ENCODE measurements around the gene CTDSP1.

Gene CTDSP1

DNA sequence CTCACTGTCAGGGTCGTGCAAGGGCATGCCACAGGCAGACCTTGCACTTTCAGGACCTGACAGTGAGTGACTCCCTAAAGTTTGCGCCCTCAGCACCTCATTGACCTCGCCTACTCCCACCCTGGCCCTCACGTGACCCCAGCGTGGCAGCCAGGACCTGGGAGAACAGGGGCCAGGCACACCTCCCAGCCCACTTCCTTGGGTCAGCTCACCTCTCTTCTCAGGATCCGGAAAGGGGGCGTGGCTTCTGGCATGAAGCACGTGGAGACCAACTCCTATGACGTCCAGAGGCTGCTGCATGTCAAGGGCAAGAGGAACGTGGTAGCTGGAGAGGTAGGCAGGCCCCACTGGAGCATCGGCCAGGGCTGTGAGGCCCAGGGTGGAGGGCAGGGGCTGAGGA is 28.1 kb downstream of the CTDSP1 start:
- DNase-seq: no peak

- DNase-seq: no peak
Measured at GRCh38 chr2:218428846-218429558, 29.3 kb downstream of the CTDSP1 start.

GRCh38 chr2:218429911-218430692 is 30.4 kb downstream of the CTDSP1 start:
- DNase-seq: no peak

DNA sequence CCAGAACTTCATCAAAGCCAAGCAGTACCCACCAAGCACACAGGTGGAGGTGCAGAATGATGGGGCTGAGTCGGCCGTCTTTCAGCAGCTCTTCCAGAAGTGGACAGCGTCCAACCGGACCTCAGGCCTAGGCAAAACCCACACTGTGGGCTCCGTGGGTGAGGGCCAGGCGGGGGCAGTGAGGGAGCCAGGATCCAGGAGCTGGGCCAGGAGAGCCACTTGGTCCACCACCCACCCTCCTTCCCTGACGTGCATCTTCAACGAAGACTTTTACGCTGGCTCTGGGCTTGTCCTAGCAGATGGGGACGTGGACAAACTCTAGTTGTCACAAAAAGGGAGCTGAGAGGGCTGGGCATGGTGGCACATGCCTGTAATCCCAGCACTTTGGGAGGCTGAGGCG is 31.1 kb downstream of the CTDSP1 start:
- no peak for DNase-seq

- DNase-seq: no peak
Measured at GRCh38 chr2:218431878-218432277, 32.2 kb downstream of the CTDSP1 start.

DNA sequence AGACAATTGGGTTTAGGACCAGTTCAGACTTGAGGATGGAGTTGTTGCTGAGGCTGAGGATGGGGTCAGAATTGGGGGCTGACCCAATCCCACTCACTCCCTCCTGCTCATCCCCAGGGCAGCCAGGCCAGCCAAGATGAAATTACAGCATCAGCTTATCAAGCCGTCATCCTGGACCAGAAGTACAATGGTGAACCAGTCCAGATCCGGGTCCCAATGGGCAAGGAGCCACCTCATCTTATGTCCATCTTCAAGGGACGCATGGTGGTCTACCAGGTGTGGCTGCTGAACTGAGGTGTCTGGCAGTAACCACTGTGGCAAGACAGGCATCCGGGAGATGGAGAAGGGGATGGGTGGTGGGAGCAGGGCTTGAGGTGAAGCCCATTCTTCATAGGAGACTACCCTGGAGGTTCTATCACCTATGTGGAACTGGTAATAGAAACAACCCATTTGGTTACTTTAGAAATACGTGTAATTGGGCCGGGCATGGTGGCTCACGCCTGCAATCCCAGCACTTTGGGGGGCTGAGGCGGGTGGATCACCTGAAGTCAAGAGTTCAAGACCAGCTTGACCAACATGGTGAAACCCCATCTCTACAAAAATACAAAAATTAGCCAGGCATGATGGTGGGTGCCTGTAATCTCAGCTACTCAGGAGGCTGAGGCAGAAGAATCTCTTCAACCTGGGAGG is 33.2 kb downstream of the CTDSP1 start:
- no peak for DNase-seq

GRCh38 chr2:218434456-218434855 is 34.8 kb downstream of the CTDSP1 start:
- no peak for DNase-seq

DNA sequence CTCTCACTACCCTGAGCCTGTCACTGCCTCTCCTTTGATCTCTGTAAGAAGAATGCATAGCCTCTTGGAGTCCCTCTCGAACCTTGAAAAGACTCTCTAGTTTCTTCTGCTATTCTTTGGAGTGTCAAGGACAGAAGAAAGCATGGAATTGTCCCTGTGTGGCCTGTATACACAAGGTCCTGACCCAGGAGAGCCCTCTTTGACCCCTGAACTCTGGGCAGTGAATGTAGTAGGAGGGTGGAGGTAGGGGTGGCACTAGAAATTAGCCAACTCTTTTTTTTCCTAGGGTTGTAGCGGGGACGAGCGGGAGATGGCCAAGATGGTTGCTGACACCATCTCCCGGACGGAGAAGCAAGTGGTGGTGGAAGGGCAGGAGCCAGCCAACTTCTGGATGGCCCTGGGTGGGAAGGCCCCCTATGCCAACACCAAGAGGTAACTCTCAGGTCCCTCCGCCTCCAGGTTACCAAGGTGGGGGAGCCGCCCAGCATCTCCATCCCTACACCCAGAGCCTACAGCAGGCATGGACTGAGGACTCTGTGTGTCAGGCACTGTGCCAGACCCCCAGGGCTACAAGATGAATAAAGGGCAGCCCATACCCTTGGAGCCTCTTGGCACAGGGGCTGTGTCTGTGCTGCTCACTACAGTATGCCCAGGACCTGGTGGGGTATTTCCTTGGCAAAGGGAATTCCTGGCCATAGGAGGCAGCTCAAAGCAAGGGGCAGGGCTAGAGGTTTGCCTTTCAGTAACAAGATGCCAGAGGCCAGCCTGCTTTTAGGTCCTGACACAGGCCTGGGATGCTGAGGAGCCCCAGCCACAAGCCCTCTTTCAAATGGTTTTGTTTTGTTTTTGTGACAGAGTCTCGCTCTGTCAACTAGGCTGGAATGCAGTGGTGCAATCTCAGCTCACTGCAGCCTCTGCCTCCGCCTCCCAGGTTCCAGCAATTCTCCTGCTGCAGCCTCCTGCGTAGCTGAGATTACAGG is 35.6 kb downstream of the CTDSP1 start:
- no peak for DNase-seq

DNA sequence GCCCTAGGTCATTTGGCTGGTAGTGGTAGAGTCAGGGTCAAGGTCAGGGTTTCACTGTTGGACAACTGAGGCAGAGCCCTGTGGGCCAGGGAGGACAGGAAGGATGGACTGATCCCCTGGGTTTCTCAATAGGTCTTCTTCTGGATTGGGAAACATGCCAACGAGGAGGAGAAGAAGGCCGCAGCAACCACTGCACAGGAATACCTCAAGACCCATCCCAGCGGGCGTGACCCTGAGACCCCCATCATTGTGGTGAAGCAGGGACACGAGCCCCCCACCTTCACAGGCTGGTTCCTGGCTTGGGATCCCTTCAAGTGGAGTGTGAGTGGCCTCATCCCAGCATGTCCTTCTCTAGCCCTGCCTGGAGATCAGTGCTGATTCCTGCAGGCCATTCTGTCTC is 37.3 kb downstream of the CTDSP1 start:
- DNase-seq: no peak

DNA sequence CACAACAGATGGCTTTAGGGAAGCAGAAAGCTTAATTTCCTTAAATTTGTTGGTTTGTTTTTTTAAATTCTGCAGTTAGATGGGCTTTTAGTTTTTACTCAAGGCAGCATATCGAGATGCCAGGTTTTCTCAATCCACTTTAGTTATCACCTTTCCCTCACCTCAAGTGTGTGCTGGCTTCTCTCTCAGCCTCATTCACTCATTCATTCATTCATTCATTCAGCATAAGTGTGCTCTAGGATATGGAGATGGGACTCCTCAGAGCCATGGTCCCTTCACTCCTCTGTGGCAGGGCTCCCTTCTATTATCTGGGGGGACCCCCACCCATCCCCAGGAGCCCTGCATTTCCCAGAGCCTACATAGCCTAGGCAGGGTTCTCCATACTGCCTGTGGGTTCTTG is 38.3 kb downstream of the CTDSP1 start:
- no peak for DNase-seq

DNA sequence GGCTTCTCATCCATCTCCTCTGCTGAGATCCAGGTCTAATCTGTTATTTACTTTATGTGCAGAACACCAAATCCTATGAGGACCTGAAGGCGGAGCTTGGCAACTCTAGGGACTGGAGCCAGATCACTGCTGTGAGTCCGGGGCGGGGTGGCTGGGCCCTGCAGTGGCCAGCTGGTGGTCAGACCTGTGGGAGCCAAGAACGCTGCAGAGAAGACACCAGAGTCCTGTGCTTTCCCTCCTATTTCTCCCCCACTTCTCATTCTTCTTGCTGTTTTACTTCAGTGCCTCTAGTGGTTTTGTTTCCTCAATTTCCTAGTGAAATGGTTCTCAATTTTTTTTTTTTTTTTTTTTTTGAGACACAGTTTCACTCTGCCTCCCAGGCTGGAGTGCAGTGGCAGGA is 38.9 kb downstream of the CTDSP1 start:
- DNase-seq: peak; percentile 50

- DNase-seq: no peak
Measured at GRCh38 chr2:218444692-218445357, 45.2 kb downstream of the CTDSP1 start.

DNA sequence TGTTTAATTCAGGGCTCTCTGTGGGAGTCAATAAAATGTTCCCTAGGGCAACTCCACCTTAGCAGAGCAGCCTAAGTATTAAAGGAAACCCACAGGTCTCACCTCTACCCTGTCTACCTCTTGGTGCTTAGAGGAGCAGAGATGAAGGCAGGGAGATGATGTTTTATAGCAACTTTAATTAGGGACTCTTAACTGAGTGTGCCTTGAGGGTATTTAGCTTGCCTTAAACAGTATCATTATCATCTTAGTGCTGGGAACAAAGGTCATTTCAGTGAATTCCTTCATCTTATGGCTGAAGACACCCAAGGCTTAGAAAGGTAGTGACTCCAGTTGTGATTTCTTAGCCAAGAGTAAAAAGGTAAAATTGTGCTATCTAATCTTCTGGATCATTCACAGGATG is 45.9 kb downstream of the CTDSP1 start:
- DNase-seq: no peak

- DNase-seq: no peak
Measured at GRCh38 chr2:218446547-218446946, 46.9 kb downstream of the CTDSP1 start.

DNA sequence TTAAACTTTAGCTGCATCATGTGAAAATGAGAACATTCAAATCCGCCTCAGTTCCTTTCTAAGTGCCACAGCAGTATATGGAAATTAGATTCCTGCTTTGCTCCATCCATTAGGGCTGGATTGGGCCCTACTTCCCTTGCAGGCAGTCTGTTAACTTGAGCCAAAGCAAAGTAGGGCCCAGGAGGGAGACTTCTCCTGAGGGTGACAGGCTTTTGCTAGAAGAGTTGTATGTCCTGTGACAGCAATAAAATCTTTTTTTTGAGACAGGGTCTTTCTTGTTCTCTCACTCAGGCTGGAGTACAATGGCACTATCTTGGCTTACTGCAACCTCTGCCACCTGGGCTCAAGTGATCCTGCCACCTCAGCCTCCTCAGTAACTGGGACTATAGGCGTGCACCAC is 47.4 kb downstream of the CTDSP1 start:
- DNase-seq: no peak

DNA sequence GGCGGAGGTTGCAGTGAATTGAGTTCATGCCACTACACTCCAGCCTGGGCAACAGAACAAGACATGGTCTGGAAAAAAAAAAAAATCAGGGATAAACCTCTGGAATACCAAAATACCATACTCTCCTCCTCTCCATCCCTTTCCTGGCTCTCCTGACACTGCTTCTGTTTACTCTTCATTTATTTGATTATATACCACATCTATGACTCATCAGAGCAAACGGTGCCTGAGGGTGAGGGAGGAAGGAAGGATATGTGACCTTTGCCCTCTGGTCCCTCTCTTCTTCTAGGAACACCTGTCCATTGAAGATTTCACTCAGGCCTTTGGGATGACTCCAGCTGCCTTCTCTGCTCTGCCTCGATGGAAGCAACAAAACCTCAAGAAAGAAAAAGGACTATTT is 49.3 kb downstream of the CTDSP1 start:
- DNase-seq: no peak

DNA sequence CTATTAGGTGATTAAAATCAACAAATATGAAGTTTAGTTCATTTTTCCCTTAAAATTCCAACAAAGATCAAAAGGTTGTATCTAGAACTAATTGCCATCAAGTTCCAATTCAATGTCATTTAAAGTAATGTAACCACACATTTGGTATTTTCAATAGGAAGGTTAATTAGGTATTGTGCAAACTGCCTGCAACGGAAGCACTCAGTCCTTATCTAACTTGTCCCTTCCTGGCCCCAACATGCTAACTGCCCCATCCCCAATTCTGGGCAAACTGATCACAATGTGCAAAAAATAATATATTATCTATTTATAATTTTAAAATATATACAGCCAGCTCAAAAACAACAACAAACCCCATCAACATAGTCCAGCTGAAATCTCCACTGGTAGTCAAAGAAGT is 52.4 kb downstream of the CTDSP1 start:
- no peak for DNase-seq
